LNCaP clone FGC (cell line): ENCODE measurements around the gene XYLT1.

Experiments
- DNase-seq: peaks from one replicate; pipeline ENCODE4 v3.0.0-alpha.2; 2011; ENCODE audit warnings: low read depth
- H3K4me3 ChIP-seq: 2 replicates; pipeline ENCODE4 v1.5.1; 2011; ENCODE audit warnings: mild to moderate bottlenecking, low read depth, low read length, control low read depth
- TF ChIP-seq, protein P1 (sequence below): IDR thresholded peaks from 2 replicates; pipeline ENCODE4 v1.5.1; 2012; ENCODE audit warnings: mild to moderate bottlenecking; ENCODE audit not compliant: control insufficient read depth, insufficient read depth; ENCODE audit errors: extremely low read depth

The XYLT1 gene

DNA sequence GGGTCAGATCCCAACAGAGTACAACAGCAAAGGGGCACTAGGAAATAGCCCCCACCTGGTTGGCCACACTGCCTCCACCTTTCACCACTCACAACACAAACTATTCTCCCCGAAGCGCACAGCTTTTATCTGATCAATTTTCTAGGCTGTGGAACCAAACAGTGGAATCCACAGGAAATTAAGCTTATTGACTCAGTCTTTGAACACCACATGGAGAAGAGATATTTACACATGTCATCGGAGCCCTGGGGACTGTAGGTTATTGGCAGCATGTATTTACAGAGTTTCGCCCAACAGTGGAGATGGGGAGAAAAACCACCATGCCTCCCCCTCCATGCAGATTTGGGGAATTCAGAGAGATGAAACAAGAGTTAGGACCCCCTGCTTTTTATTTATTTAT is 154.8 kb downstream of the XYLT1 start:
- TF ChIP-seq, protein P1, sequence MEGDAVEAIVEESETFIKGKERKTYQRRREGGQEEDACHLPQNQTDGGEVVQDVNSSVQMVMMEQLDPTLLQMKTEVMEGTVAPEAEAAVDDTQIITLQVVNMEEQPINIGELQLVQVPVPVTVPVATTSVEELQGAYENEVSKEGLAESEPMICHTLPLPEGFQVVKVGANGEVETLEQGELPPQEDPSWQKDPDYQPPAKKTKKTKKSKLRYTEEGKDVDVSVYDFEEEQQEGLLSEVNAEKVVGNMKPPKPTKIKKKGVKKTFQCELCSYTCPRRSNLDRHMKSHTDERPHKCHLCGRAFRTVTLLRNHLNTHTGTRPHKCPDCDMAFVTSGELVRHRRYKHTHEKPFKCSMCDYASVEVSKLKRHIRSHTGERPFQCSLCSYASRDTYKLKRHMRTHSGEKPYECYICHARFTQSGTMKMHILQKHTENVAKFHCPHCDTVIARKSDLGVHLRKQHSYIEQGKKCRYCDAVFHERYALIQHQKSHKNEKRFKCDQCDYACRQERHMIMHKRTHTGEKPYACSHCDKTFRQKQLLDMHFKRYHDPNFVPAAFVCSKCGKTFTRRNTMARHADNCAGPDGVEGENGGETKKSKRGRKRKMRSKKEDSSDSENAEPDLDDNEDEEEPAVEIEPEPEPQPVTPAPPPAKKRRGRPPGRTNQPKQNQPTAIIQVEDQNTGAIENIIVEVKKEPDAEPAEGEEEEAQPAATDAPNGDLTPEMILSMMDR: no peak
- no peak for DNase-seq
- no peak overlapping the region for H3K4me3 ChIP-seq

DNA sequence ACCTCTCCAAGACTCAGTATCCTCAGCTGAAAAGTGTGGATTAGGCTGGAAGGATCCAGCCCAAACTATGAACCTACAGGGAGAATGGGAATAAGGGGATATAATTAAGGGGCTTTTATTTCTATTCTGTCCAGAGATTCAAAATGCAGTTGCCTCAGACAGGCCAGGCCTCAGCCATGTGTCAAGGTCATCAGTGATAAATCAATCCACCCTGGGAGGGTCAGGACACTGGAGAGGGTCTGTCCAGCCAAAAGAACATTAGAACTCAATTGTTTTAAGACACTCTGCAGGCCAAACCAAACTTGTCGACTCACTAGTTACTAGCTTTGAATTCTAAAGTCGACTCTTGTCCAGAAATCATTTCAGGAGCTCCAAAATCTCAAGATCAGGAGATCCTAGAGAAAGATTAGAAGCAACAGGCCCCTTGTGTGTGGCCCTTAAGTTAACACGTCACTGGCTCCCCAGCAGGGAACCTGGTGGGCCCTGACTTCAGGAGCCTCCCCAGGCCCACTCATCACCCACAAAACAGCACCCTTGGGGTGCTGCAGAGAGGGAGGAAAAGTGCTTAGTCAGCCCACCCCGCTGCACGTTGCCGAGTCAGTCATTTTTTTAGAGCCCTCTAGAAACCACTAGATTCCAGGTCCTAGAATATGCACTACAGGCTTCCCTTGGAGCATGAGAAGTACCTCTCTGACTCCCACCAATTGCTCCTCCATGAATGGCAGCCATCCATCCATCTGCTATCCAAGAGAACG is 156.8 kb downstream of the XYLT1 start:
- TF ChIP-seq, protein P1: no peak
- DNase-seq: no peak

DNA sequence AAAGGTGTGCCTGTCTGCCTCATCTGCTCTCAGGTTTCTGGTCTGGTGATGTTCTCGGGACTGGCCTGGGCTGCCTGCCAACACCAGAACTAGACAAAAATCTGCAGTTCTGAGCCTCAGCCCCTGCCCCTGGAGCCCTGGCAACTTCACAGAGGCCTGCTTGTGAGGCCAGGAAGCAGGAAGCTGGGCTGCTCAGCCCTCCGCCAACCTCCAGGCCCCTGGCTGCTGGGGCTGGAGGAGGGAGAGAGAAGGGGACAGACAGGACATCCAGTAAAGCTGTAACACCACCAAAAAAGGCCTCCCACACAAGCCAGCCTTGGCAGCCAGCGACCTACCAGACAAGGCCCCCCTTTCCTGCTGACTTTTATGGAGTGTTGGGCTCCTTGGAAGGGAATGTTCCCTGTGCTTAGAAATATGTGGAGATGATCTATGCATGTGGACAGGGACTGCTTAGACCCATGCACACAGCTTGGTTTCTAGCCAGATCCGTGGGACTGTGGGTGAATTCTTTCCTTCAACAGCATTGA is 157.6 kb downstream of the XYLT1 start:
- DNase-seq: no peak
- TF ChIP-seq, protein P1: no peak
- no peak overlapping the region for H3K4me3 ChIP-seq

More for the DNA sequence above, 156.8 kb downstream of the XYLT1 start:
- no peak overlapping the region for H3K4me3 ChIP-seq

DNA sequence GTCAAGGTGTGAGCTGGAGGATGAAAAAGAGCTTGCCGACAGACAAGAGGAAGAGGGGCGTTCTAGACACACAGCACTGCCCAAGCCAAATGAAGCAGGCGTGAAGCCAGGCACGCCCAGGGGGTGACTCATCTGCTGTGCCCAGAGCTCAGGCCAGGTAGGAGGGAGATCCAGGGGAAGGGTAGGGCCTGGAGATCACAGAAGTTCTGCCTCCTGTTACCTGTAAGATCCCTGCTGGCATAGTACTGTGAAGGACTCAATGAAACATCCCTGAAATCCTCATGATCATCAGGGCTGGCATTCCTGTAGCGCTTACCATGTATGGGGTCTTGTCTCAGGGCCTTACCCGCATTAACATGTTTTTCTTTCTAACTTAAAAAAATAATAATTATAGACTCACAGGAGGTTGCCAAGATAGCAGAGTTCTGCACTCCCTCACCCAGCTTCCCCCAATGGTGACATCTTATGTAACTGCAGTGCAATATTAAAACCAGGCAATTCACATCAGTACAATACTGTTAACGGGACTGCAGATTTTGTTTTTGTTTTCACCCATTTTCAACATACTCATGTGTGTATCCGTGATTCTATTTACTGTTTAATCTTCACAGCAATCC is 158.6 kb downstream of the XYLT1 start:
- TF ChIP-seq, protein P1: no peak
- no peak overlapping the region for H3K4me3 ChIP-seq
- no peak for DNase-seq

DNA sequence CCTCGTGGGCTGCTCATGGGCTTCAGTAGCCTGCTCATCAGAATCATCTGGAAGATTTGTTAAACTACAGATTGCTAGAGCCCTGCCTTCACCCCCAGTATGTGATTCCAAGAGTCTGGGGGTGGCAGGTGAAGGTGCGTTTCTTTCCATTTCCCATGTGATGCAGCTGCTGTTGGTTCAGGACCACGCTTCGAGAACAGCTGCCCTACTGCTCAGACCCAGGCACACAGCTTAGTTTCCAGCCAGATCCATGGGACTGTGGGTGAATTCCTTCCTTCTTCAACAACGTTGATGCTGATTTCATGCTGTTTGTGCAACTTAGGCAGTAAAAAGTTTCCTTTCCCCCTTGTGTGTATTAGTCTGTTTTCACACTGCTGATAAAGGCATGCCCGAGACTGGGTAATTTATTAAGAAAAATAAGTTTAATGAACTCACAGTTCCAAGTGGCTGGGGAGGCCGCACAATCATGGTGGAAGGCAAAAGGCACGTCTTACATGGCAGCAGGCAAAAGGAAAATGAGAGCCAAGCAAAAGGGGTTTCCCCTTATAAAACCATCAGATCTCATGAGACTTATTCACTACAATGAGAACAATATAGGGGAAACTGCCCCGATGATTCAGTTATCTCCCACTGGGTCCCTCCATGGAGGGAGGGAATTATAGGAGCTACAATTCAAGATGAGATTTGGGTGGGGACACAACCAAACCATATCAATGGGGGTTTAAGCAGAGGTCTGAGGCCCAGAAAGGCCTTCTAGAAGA is 159.2 kb downstream of the XYLT1 start:
- H3K4me3 ChIP-seq: no peak overlapping the region
- TF ChIP-seq, protein P1: no peak
- no peak for DNase-seq

DNA sequence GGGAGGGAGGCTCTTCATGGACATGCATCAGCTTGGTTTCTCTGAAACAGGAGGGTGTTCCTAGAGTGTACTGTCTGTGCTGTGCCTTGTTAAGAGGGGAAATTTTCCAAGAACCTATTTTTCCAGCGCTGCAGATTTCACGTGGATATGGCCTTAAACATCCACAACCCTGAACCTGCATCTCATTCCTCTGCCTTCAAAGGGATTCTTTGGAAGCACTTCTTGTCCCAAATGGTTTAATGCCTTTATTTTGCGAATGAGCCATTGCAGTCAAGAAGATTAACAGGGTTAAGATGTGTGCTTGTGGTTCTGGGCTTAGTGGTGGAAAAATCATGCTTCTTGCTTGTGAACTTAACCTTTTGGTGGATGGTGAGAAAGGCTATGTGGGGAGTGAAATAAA is 161.2 kb downstream of the XYLT1 start:
- TF ChIP-seq, protein P1: no peak
- no peak overlapping the region for H3K4me3 ChIP-seq
- no peak for DNase-seq
